Activated CD8-positive, alpha-beta T cell treated with anti-CD3 and anti-CD28 coated beads, Interleukin-2, amount 10 ng/mL, durations not matched to agents 7 days and 5 days (primary cell): ENCODE results near the gene HDHD2. TPM values are rescaled to one million over a fixed set of nuclear protein-coding genes. Genes with fewer than 3 reads are reported as not detected.
"Not testable (repeated sequence)": the region's sequence is repeated elsewhere in the genome, so short reads cannot be mapped to it uniquely, and the experiment has no call there.

Experiments used
- ATAC-seq: fragments of 150-1000 bp; cut with Tn5 transposase; one replicate; pipeline ENCODE4 v1.10.0; 2021; ENCODE audit warnings: moderate library complexity
- CTCF ChIA-PET: fragments of 350-600 bp; sonication (Branson Sonifier 250); formaldehyde crosslinking; loops from one replicate; lab custom pipeline; 2021; ENCODE audit warnings: antibody characterized with exemption; lab: Charles Lee
- POLR2A ChIA-PET: fragments of 350-600 bp; sonication (Branson Sonifier 250); formaldehyde crosslinking; loops from one replicate; lab custom pipeline; 2021; ENCODE audit warnings: antibody characterized with exemption; lab: Charles Lee
- DNase-seq: peaks from one replicate; pipeline ENCODE4 v3.0.0-alpha.2; 2020
- H3K27ac Mint-ChIP-seq: one replicate; pipeline ENCODE4 v1.8.0; 2021; ENCODE audit warnings: mild to moderate bottlenecking, mixed read lengths
- H3K27me3 Mint-ChIP-seq: one replicate; pipeline ENCODE4 v1.8.0; 2021; ENCODE audit warnings: low read depth, mixed read lengths
- H3K36me3 Mint-ChIP-seq: one replicate; pipeline ENCODE4 v1.8.0; 2021; ENCODE audit warnings: low read depth, mixed read lengths
- H3K4me1 Mint-ChIP-seq: one replicate; pipeline ENCODE4 v1.8.0; 2021; ENCODE audit warnings: low read depth, mixed read lengths
- H3K4me3 Mint-ChIP-seq: one replicate; pipeline ENCODE4 v1.8.0; 2021; ENCODE audit warnings: mild to moderate bottlenecking, mixed read lengths
- H3K9me3 Mint-ChIP-seq: one replicate; pipeline ENCODE4 v1.8.0; 2022; ENCODE audit warnings: mixed read lengths; ENCODE audit not compliant: insufficient read depth
- total RNA-seq, 2 experiments: library from RNA; stranded (reverse); gene quantifications; one replicate each; pipeline ENCODE4 v1.2.3, GENCODE V29; 2021

The HDHD2 gene, protein sequence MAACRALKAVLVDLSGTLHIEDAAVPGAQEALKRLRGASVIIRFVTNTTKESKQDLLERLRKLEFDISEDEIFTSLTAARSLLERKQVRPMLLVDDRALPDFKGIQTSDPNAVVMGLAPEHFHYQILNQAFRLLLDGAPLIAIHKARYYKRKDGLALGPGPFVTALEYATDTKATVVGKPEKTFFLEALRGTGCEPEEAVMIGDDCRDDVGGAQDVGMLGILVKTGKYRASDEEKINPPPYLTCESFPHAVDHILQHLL
- 10 to 100 TPM; 31.9 to 38.3 TPM for total RNA-seq

- ChIA-PET CTCF (interaction anchor here (0.7 to 2.8 kb wide), 8 partner anchors 10 to 977 kb away, joined by 3 to 6 read pairs (median 3); a partner anchor contains a TSS), POLR2A (interaction anchor here (0.7 to 1.6 kb wide), 5 partner anchors 15 to 807 kb away, joined by 3 to 8 read pairs (median 3); no protein-coding TSS in a partner anchor)
- Mint-ChIP-seq H3K36me3 (peaks cover 27% of the 10 kb centered on the region), H3K4me1 (peaks cover 27% of the 10 kb centered on the region), H3K4me3 (peak within 1 kb of the TSS; percentile 86), H3K27ac (peak within 1 kb of the TSS; percentile 90), H3K27me3 (no peaks in the 10 kb centered on the region), H3K9me3 (no peaks in the 10 kb centered on the region)
- DNase-seq (peak; percentile 75), ATAC-seq (peak; percentile 91)
These were observed at the start of gene HDHD2 for GRCh38 chr18:47150029-47150823. HDHD2 (minus strand) TSS chr18:47150500; CDS start chr18:47136439, 14,061 bp downstream.

DNA sequence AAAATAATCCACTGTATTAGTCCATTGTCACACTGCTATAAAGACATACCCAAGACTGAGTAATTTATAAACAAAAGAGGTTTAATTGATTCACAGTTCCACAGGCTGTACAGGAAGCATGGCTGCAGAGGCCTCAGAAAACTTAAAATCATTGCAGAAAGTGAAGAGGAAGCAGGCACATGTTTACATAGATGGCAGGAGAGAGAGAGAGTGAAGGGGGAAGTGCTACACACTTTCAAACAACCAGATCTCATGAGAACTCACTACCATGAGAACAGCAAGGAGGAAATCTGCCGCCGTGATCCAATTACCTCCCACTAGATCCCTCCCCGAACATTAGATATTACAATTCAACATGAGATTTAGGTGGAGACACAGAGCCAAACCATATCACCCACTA is 45.7 kb upstream of the HDHD2 start:
- POLR2A ChIA-PET, H3K4me1 Mint-ChIP-seq, H3K27ac Mint-ChIP-seq, CTCF ChIA-PET, DNase-seq, H3K9me3 Mint-ChIP-seq, H3K36me3 Mint-ChIP-seq, H3K4me3 Mint-ChIP-seq, ATAC-seq: not testable (repeated sequence)
- peaks cover 38% of the 10 kb centered on the region for H3K27me3 Mint-ChIP-seq

GRCh38 chr18:47191961-47192360 is 41.7 kb upstream of the HDHD2 start:
- Mint-ChIP-seq H3K9me3 (no peaks in the 10 kb centered on the region), H3K27ac (no peak overlapping the region), H3K4me3 (no peak overlapping the region), H3K4me1 (no peaks in the 10 kb centered on the region), H3K36me3 (no peaks in the 10 kb centered on the region), H3K27me3 (peaks cover 32% of the 10 kb centered on the region)
- DNase-seq = no peak
- ATAC-seq = no peak
- CTCF ChIA-PET = no interaction called here
- POLR2A ChIA-PET = no interaction called here

DNA sequence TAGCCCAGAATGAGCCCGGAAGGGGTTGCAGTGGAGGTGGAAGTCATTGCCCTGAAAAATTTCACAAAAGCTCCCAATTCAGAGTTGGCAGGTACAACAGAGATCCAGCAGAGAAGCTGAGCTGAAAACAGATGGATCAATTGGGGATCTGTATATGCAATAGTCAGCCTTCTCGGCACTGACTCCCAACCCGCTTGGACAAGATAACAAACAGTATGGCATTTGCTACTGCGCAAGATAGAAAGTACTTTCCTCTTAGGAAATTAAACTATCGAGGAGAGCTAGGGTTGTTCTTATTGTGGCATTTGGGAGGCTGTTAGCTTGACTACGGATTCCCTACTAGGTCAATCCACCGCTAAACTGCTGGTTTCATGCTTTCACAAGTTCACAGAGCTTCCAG is 37.4 kb upstream of the HDHD2 start:
- DNase-seq (no peak), ATAC-seq (no peak)
- ChIA-PET POLR2A (no interaction called here), CTCF (interaction anchor here (1.0 kb wide), 1 partner anchor 17 kb away, joined by 5 read pairs; no protein-coding TSS in a partner anchor)
- Mint-ChIP-seq H3K4me1 (no peaks in the 10 kb centered on the region), H3K27me3 (peaks cover 25% of the 10 kb centered on the region), H3K36me3 (no peaks in the 10 kb centered on the region), H3K27ac (no peak overlapping the region), H3K9me3 (peaks cover 14% of the 10 kb centered on the region), H3K4me3 (no peak overlapping the region)

DNA sequence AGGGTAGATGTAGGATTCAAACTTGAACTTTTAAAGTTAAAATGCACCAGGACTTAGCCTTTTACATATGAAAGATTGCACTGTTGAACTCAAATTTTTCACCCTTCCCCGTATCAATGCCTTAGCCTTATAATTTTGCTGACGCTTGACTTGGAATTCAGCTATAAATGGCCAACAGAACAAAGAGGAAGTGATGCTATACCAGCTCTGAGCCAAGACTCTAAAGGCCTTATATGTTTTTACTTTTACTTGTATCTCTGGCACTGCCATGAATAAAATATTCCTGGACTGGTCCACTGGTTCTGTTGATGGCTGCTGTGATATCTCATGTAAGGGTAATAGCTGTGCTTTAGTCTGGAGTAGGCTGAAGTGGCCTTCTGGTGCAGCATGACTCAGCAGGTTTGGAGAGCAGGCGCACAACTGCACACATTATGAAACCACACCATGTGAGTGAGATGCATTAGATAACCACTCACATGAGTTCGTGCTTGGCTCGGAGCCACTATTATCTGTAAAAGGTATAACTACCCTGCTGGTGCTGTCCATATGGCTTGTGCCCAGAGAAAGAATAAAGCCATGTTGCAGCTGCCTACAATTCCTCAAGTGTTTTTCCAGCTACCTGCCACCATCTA is 34.2 kb upstream of the HDHD2 start:
- DNase-seq = no peak
- peaks cover 14% of the 10 kb centered on the region for H3K9me3 Mint-ChIP-seq

DNA sequence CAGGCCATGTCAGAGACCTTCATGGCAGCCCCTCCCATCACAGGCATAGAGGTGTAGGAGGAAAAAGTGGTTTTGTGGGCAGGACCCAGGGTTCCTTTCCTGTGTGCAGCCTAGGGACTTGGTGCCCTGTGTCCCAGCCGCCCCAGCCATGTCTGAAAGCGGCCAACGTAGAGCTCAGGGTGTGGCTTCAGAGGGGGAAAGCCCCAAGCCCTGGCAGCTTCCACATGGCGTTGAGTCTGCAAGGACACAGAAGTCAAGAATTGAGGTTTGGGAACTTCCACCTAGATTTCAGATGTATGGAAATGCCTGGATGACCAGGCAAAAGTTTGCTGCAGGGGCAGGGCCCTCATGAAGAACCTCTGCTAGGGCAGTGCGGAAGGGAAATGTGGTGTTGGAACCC is 31.9 kb upstream of the HDHD2 start:
- H3K36me3 Mint-ChIP-seq, ATAC-seq, H3K4me1 Mint-ChIP-seq, H3K4me3 Mint-ChIP-seq, POLR2A ChIA-PET, DNase-seq, CTCF ChIA-PET, H3K27ac Mint-ChIP-seq: not testable (repeated sequence)
- peaks cover 13% of the 10 kb centered on the region for H3K27me3 Mint-ChIP-seq
- peaks cover 14% of the 10 kb centered on the region for H3K9me3 Mint-ChIP-seq

More for the DNA sequence above, 34.2 kb upstream of the HDHD2 start:
- H3K4me3 Mint-ChIP-seq = no peak overlapping the region
- ATAC-seq = no peak
- POLR2A ChIA-PET = no interaction called here
- H3K27ac Mint-ChIP-seq = no peak overlapping the region
- H3K27me3 Mint-ChIP-seq = peaks cover 14% of the 10 kb centered on the region
- CTCF ChIA-PET = interaction anchor here (1.4 kb wide), 1 partner anchor 21 kb away, joined by 3 read pairs; no protein-coding TSS in a partner anchor
- no peaks in the 10 kb centered on the region for H3K36me3 Mint-ChIP-seq
- H3K4me1 Mint-ChIP-seq = no peaks in the 10 kb centered on the region

DNA sequence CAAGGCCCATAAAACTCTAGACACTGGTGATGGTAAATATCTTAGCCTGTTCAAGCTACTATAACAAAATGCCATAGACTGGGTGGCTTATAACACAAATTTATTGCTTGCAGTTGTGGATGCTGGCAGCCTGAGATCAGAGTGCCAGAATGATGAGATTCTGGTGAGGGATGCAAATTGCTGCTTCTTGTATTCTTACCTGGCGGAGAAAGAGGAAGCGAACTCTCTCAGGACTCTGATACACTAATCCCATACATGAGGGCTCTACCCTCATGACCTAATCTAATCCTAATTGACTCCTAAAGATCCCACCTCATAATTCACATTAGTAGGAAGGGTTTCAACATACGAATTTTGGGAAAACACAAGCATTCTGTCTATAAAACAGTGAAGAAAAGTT is 30.5 kb upstream of the HDHD2 start:
- Mint-ChIP-seq H3K27me3 (peaks cover 7% of the 10 kb centered on the region), H3K9me3 (peaks cover 11% of the 10 kb centered on the region), H3K27ac (no peak overlapping the region), H3K4me1 (peaks cover 2% of the 10 kb centered on the region), H3K36me3 (no peaks in the 10 kb centered on the region), H3K4me3 (no peak overlapping the region)
- no peak for DNase-seq
- no peak for ATAC-seq
- ChIA-PET CTCF (no interaction called here), POLR2A (no interaction called here)

DNA sequence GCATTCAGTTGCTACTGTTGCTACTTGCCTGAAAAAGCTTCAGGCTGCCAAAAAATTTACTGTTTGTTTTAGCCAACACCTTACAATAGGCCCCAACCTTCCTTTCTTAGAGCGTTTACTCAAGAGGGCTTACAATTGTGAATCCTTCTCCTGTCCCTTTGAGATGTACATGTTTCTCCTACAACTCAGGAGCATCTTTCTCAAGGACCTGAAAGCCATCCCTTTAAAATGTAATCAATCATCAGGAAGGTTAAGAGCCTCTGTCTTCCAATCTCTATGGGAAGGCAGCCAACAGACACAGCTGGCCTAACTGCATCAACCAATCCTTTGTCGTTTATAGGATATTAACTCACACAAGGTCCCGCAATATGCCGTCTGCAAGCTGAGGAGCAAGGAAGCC is 29.2 kb upstream of the HDHD2 start:
- H3K9me3 Mint-ChIP-seq = peaks cover 4% of the 10 kb centered on the region
- H3K27me3 Mint-ChIP-seq = peaks cover 7% of the 10 kb centered on the region
- POLR2A ChIA-PET = no interaction called here
- CTCF ChIA-PET = no interaction called here
- H3K4me1 Mint-ChIP-seq = peaks cover 2% of the 10 kb centered on the region
- DNase-seq (no peak), ATAC-seq (no peak)
- no peaks in the 10 kb centered on the region for H3K36me3 Mint-ChIP-seq
- H3K27ac Mint-ChIP-seq = no peak overlapping the region
- no peak overlapping the region for H3K4me3 Mint-ChIP-seq

- CTCF ChIA-PET = no interaction called here
- H3K27me3 Mint-ChIP-seq = peaks cover 2% of the 10 kb centered on the region
These were observed 25.7 kb upstream of the HDHD2 start, which contains the start of gene IER3IP1 for GRCh38 chr18:47175898-47176575. IER3IP1 (minus strand) TSS chr18:47176364; CDS start chr18:47176277, 87 bp downstream.

GRCh38 chr18:47175283-47175897 is 25.1 kb upstream of the HDHD2 start:
- Mint-ChIP-seq H3K36me3 (no peaks in the 10 kb centered on the region), H3K4me1 (peaks cover 2% of the 10 kb centered on the region), H3K4me3 (no peak overlapping the region), H3K27ac (peak overlapping the region; percentile 70), H3K9me3 (no peaks in the 10 kb centered on the region), H3K27me3 (no peaks in the 10 kb centered on the region)
- CTCF ChIA-PET = interaction anchor here (1.2 kb wide), 1 partner anchor 10 kb away, joined by 4 read pairs; no protein-coding TSS in a partner anchor
- peak; percentile 14 for ATAC-seq
- DNase-seq = no peak
- POLR2A ChIA-PET = no interaction called here

More at GRCh38 chr18:47175898-47176575, 25.7 kb upstream of the HDHD2 start, which contains the start of gene IER3IP1:
- H3K4me1 Mint-ChIP-seq = peaks cover 2% of the 10 kb centered on the region
- peak within 1 kb of the TSS; percentile 15 for H3K4me3 Mint-ChIP-seq
- no peaks in the 10 kb centered on the region for H3K36me3 Mint-ChIP-seq
- H3K27ac Mint-ChIP-seq = peak within 1 kb of the TSS; percentile 70
- ATAC-seq = peak; percentile 94
- H3K9me3 Mint-ChIP-seq = no peaks in the 10 kb centered on the region
- POLR2A ChIA-PET = no interaction called here
- peak; percentile 91 for DNase-seq
